Smooth muscle cell (in vitro differentiated cells): Measurements from ENCODE around the gene C20orf202. TPM values are rescaled to one million over a fixed set of nuclear protein-coding genes. Genes with fewer than 3 reads are reported as not detected.

Experiments
- DNase-seq: peaks from one replicate; lab custom pipeline; 2025; ENCODE audit not compliant: unreplicated experiment; lab: John Stamatoyannopoulos, UW
- H2AFZ ChIP-seq: fragments of 200-600 bp; sonication (generic); 2 replicates; pipeline ENCODE4 v1.6.0; 2016; ENCODE audit warnings: antibody characterized with exemption, low read depth, mild to moderate bottlenecking
- H3F3A ChIP-seq: fragments of 200-600 bp; sonication (generic); 2 replicates; pipeline ENCODE4 v1.6.0; 2017; ENCODE audit warnings: antibody characterized with exemption, low read depth
- H3K27ac ChIP-seq: fragments of 200-600 bp; sonication (generic); 2 replicates; pipeline ENCODE4 v1.5.1; 2016; ENCODE audit warnings: low read depth, mild to moderate bottlenecking
- H3K27me3 ChIP-seq: fragments of 200-600 bp; sonication (generic); 2 replicates; pipeline ENCODE4 v1.6.1; 2016; ENCODE audit warnings: low read depth, mild to moderate bottlenecking
- H3K36me3 ChIP-seq: fragments of 200-600 bp; sonication (generic); 2 replicates; pipeline ENCODE4 v1.5.1; 2016; ENCODE audit warnings: low read depth
- H3K4me1 ChIP-seq: fragments of 200-600 bp; sonication (generic); 2 replicates; pipeline ENCODE4 v1.5.1; 2016; ENCODE audit warnings: low read depth
- H3K4me2 ChIP-seq: fragments of 200-600 bp; sonication (generic); 2 replicates; pipeline ENCODE4 v1.6.0; 2016; ENCODE audit warnings: mild to moderate bottlenecking
- H3K4me3 ChIP-seq: fragments of 200-600 bp; sonication (generic); 2 replicates; pipeline ENCODE4 v1.5.1; 2016; ENCODE audit warnings: mild to moderate bottlenecking
- H3K79me2 ChIP-seq: fragments of 200-600 bp; sonication (generic); 2 replicates; pipeline ENCODE4 v1.6.0; 2016; ENCODE audit warnings: low read depth, mild to moderate bottlenecking
- H3K9ac ChIP-seq: fragments of 200-600 bp; sonication (generic); 2 replicates; pipeline ENCODE4 v1.6.0; 2016; ENCODE audit warnings: low read depth
- H3K9me3 ChIP-seq: fragments of 200-600 bp; sonication (generic); replicated peaks from 2 replicates; pipeline ENCODE4 v1.5.1; 2016; ENCODE audit warnings: low read depth
- H4K20me1 ChIP-seq: fragments of 200-600 bp; sonication (generic); 2 replicates; pipeline ENCODE4 v1.6.0; 2016; ENCODE audit warnings: low read depth
- WGBS: methylation state at CpG from one replicate; pipeline ENCODE4 v1.1.7; 2016; ENCODE audit warnings: low lambda C conversion rate; 5-methylcytosine and 5-hydroxymethylcytosine counted together
- polyA plus RNA-seq: library from polyadenylated mRNA; unstranded; fragments of >200 nt; fragmentation: Nextera tagmentation; extraction: Ambion mirVana; gene quantifications from 2 replicates; pipeline ENCODE4 v1.2.1, GENCODE V29; 2016
- total RNA-seq: library from RNA; depleted of rRNA; stranded (reverse); fragments of >200 nt; gene quantifications from 2 replicates; pipeline ENCODE4 v1.2.3, GENCODE V29; 2014
- TF ChIP-seq, protein P1 (sequence below): fragments of 200-600 bp; sonication (generic); IDR thresholded peaks from 2 replicates; pipeline ENCODE4 v1.5.1; 2017; ENCODE audit warnings: borderline replicate concordance, mild to moderate bottlenecking, antibody characterized with exemption; ENCODE audit not compliant: insufficient read depth, poor library complexity, severe bottlenecking

C20orf202 gene
- total and polyA plus RNA-seq, 2 experiments from 2014 or later: not detected

DNA sequence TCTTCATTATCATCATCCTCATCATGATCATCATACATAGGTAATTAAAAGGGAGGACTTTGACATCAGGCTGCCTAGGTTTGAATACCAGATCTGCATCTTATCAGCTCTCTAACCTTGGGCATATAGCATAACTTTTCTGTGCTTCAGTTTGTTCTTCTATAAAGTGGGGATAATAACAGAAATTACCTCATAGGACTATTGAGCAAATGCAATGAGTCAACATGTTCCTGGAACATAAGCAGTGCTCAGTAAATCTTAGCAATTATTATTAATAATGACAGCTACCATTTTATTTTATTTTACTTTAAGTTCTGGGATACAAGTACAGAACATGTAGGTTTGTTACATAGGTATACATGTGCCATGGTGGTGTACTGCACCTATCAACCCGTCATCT, 7.2 kb downstream of the C20orf202 start:
- H3K4me1 ChIP-seq: peaks cover 2% of the 10 kb centered on the region
- H3K9ac ChIP-seq: no peak overlapping the region
- no peaks in the 10 kb centered on the region for H3K79me2 ChIP-seq
- no peaks in the 10 kb centered on the region for H3K36me3 ChIP-seq
- WGBS: 93% methylated on average over 1 of the region's 1 CpG
- no peaks in the 10 kb centered on the region for H3F3A ChIP-seq
- DNase-seq: no peak
- H3K4me3 ChIP-seq: no peak overlapping the region
- H3K27me3 ChIP-seq: peaks cover 22% of the 10 kb centered on the region
- no peaks in the 10 kb centered on the region for H3K9me3 ChIP-seq
- TF ChIP-seq, protein P1, sequence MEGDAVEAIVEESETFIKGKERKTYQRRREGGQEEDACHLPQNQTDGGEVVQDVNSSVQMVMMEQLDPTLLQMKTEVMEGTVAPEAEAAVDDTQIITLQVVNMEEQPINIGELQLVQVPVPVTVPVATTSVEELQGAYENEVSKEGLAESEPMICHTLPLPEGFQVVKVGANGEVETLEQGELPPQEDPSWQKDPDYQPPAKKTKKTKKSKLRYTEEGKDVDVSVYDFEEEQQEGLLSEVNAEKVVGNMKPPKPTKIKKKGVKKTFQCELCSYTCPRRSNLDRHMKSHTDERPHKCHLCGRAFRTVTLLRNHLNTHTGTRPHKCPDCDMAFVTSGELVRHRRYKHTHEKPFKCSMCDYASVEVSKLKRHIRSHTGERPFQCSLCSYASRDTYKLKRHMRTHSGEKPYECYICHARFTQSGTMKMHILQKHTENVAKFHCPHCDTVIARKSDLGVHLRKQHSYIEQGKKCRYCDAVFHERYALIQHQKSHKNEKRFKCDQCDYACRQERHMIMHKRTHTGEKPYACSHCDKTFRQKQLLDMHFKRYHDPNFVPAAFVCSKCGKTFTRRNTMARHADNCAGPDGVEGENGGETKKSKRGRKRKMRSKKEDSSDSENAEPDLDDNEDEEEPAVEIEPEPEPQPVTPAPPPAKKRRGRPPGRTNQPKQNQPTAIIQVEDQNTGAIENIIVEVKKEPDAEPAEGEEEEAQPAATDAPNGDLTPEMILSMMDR: no peak
- no peak overlapping the region for H3K27ac ChIP-seq
- H2AFZ ChIP-seq: no peak overlapping the region
- no peak overlapping the region for H3K4me2 ChIP-seq
- H4K20me1 ChIP-seq: no peaks in the 10 kb centered on the region

DNA sequence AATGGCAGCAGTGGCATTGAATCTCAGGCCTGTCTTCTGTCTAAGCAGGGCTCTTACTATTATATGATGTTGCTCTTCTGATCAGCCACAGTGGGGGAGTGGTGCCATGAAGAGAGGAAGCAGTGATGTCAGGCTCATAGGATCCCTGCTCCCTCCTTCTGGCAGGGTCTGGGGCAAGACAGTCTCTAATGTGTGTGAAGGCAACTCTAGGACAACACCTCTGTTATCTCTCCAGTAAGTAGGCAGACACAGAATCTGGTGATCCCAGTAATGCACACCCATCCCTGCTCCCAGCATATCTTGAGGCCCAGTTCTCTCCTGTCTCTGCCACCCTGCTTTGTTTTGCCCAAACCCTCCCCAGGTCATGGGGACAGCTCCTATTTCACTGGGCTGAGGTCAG, 8.8 kb downstream of the C20orf202 start:
- Histone ChIP-seq H3K9me3 (no peaks in the 10 kb centered on the region), H3K79me2 (no peaks in the 10 kb centered on the region), H4K20me1 (no peaks in the 10 kb centered on the region), H3K4me3 (no peak overlapping the region), H3K36me3 (no peaks in the 10 kb centered on the region), H3K27me3 (peaks cover 22% of the 10 kb centered on the region), H3K4me2 (no peak overlapping the region), H3F3A (no peaks in the 10 kb centered on the region), H3K27ac (no peak overlapping the region), H2AFZ (no peak overlapping the region), H3K9ac (no peak overlapping the region), H3K4me1 (peaks cover 2% of the 10 kb centered on the region)
- TF ChIP-seq, protein P1: no peak
- DNase-seq: no peak

DNA sequence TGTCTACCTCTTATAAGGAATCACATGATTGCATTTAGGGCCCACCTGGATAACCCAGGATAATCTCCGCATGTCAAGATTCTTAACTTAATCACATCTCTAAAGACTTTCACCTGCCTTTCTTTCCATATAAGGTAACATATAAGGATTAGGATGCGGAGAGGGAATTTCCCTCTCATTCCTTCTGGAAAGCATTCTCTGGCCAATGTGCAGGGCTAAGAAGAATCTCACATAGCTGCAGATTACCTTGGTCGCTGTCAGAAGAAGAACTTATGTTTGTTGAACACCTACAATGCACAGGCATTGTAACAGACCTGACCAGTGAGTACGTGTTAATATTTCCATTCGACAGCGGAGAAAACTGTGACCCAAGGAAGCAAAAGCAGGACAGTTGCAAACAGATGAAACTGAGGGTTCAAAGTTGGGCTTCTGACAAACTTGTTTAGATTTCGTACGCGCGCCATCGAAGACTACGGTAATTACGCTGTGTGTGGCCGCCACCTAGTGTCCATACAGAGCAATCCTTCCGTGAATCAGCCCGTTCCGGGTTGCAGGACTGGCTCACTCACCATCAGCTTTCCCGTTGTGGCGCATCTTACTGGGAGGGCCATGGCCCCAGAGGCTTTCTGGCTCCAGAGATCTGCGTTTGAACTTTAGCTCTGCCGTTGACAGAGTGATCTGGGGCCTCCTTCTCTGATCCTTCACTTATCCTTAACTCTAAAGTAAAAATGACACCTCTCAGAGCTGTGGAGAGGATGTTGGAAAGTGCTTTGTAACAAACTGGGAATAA, 9.5 kb downstream of the C20orf202 start:
- Histone ChIP-seq H3K36me3 (no peaks in the 10 kb centered on the region), H3K9me3 (no peaks in the 10 kb centered on the region), H3K27ac (no peak overlapping the region), H3K4me3 (no peak overlapping the region), H4K20me1 (no peaks in the 10 kb centered on the region), H2AFZ (no peak overlapping the region), H3K4me2 (peak overlapping the region; percentile 75), H3F3A (no peaks in the 10 kb centered on the region), H3K9ac (no peak overlapping the region), H3K4me1 (peaks cover 2% of the 10 kb centered on the region), H3K79me2 (no peaks in the 10 kb centered on the region), H3K27me3 (peaks cover 22% of the 10 kb centered on the region)
- TF ChIP-seq, protein P1: peak; percentile 69
- 13% methylated on average over 21 of the region's 21 CpGs for WGBS
- DNase-seq: peak; percentile 8

DNA sequence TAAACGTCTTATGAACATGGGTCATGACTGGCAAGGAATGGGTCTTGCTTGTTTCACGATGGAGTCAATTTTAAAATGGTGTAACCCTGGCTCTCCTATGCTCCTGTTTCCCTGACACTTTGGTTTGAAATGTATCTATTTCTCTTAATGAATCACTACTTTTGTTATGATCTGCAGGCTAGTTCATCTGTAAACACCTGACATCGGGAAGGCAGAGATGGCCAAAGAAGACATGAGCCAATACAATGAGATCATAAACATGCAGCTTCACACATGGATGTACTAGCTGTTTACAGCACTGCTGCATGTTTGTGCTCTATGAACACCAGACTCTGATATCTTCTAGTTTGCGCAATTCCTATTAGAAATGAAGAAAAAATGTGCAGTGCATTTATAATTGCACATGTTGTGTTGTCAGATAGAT, 11.6 kb downstream of the C20orf202 start:
- Histone ChIP-seq H3K27me3 (peaks cover 7% of the 10 kb centered on the region), H3K79me2 (no peaks in the 10 kb centered on the region), H3K9me3 (no peaks in the 10 kb centered on the region), H2AFZ (no peak overlapping the region), H3K36me3 (no peaks in the 10 kb centered on the region), H3K4me3 (no peak overlapping the region), H3K27ac (no peak overlapping the region), H3K4me1 (peaks cover 2% of the 10 kb centered on the region), H3K9ac (no peak overlapping the region), H3F3A (no peaks in the 10 kb centered on the region), H3K4me2 (no peak overlapping the region), H4K20me1 (no peaks in the 10 kb centered on the region)
- no peak for DNase-seq
- TF ChIP-seq, protein P1: no peak
- 81% methylated on average over 4 of the region's 4 CpGs for WGBS
